ENCODE measurements around the gene OR10J5.

The OR10J5 gene, protein sequence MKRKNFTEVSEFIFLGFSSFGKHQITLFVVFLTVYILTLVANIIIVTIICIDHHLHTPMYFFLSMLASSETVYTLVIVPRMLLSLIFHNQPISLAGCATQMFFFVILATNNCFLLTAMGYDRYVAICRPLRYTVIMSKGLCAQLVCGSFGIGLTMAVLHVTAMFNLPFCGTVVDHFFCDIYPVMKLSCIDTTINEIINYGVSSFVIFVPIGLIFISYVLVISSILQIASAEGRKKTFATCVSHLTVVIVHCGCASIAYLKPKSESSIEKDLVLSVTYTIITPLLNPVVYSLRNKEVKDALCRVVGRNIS

DNA sequence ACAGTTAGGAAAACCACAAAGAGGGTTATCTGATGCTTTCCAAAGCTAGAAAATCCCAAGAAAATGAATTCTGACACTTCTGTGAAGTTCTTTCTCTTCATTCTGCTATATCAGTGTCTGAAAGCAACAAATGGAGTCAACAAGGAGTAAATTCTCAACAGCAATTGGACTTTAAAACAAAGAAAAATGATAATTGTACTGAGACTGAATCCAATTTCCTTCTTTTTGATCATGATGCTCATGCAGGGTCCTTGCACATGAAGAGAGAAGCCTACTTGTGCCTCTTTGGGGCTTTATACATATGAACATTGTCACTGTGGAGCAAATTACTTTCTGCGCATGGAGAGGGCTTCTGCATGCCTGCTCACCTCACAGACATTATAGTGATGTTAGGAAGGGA is at the start of gene OR10J5:
Gene OR10J5, minus strand, starts transcription at position 101 of the 400 bp plus-strand sequence. Its CDS starts 0 bp downstream, at position 101.
- no peak within 1 kb of the TSS for H3K4me3 ChIP-seq (ENCODE audit: low read depth in 1 of 2, low read length in 1 of 2)
- H3K36me3 ChIP-seq, result no peaks in the 10 kb centered on the region
- no peaks in the 10 kb centered on the region for H3K4me1 ChIP-seq (ENCODE audit: control insufficient read depth in 1 of 2, insufficient read depth in 1 of 2, low read depth in 1 of 2, low read length in 1 of 2)
- no peaks in the 10 kb centered on the region for H3K27me3 ChIP-seq
- TF ChIP-seq, protein P1, sequence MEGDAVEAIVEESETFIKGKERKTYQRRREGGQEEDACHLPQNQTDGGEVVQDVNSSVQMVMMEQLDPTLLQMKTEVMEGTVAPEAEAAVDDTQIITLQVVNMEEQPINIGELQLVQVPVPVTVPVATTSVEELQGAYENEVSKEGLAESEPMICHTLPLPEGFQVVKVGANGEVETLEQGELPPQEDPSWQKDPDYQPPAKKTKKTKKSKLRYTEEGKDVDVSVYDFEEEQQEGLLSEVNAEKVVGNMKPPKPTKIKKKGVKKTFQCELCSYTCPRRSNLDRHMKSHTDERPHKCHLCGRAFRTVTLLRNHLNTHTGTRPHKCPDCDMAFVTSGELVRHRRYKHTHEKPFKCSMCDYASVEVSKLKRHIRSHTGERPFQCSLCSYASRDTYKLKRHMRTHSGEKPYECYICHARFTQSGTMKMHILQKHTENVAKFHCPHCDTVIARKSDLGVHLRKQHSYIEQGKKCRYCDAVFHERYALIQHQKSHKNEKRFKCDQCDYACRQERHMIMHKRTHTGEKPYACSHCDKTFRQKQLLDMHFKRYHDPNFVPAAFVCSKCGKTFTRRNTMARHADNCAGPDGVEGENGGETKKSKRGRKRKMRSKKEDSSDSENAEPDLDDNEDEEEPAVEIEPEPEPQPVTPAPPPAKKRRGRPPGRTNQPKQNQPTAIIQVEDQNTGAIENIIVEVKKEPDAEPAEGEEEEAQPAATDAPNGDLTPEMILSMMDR (IDR thresholded peaks at IDR 0.05), result no peak
- H3K9me3 ChIP-seq, result no peaks in the 10 kb centered on the region
- H3K27ac ChIP-seq, result no peak within 1 kb of the TSS

DNA sequence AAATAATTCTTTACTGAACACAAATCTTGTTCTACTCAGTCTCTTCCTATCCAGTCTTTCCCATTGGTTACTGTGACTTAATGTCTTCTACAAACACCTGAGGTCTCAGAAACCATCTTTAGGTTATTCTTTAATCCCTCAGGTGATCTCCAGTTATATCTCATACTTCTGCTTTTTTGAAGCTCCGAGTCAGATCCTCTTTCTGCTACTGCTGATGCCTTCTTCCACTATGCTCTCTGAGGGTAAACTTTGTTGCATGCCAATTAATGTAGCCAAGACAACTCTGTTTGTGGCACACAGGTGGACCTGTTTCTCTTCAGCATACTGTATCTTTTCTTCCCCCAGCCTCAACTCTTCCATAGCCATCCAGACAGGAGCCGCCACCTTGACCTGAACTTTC is 48.7 kb upstream of the OR10J5 start:
- Histone ChIP-seq H3K27ac (no peak overlapping the region), H3K4me1 (ENCODE audit: control insufficient read depth in 1 of 2, insufficient read depth in 1 of 2, low read depth in 1 of 2, low read length in 1 of 2) (no peaks in the 10 kb centered on the region), H3K9me3 (no peaks in the 10 kb centered on the region), H3K36me3 (no peaks in the 10 kb centered on the region), H3K27me3 (no peaks in the 10 kb centered on the region), H3K4me3 (ENCODE audit: low read depth in 1 of 2, low read length in 1 of 2) (no peak overlapping the region)
- TF ChIP-seq, protein P1 (IDR thresholded peaks at IDR 0.05), result no peak

DNA sequence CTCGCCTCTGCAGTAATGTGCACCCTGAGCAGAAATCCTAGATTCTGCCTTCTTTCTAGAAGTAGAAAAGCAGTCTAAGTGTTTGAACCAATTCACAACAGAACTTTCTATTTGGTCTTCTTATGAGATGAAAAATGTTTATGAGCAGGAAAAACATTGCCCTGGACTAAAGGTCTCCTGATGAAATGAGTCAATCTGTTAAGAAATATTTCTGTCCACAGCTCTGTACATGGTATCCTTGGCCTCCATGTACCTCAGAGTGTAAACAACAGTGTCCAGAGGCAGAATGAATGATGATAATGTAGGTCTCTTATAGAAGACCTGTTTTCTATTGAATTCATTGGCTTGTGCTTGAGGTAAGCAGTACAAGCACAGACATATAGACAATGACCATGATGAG is 45.6 kb upstream of the OR10J5 start:
- Histone ChIP-seq H3K4me3 (ENCODE audit: low read depth in 1 of 2, low read length in 1 of 2) (no peak overlapping the region), H3K9me3 (no peaks in the 10 kb centered on the region), H3K27me3 (no peaks in the 10 kb centered on the region), H3K4me1 (ENCODE audit: control insufficient read depth in 1 of 2, insufficient read depth in 1 of 2, low read depth in 1 of 2, low read length in 1 of 2) (no peaks in the 10 kb centered on the region), H3K27ac (no peak overlapping the region), H3K36me3 (no peaks in the 10 kb centered on the region)
- TF ChIP-seq, protein P1 (IDR thresholded peaks at IDR 0.05), result no peak

DNA sequence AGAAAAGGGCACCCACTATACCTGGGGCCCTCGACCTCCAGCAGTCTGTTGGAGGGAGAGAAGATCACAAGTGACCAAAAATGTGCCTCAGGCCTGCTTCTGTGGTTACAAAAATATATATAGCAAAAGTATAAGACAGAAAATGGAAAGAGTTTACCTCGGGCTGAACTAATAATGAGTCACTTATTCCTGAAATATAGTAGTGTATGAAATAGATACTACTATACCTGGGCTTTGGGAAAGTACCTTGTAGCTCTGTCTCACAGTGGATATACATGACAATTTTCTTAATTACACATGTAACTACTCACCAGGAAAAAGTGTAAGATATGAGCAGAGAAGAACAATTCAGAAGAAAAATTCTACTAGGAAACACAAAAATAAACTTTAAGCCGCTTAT is 44.5 kb upstream of the OR10J5 start:
- Histone ChIP-seq H3K36me3 (no peaks in the 10 kb centered on the region), H3K4me3 (ENCODE audit: low read depth in 1 of 2, low read length in 1 of 2) (no peak overlapping the region), H3K27me3 (no peaks in the 10 kb centered on the region), H3K4me1 (ENCODE audit: control insufficient read depth in 1 of 2, insufficient read depth in 1 of 2, low read depth in 1 of 2, low read length in 1 of 2) (no peaks in the 10 kb centered on the region), H3K9me3 (no peaks in the 10 kb centered on the region), H3K27ac (no peak overlapping the region)
- TF ChIP-seq, protein P1 (IDR thresholded peaks at IDR 0.05), result no peak

DNA sequence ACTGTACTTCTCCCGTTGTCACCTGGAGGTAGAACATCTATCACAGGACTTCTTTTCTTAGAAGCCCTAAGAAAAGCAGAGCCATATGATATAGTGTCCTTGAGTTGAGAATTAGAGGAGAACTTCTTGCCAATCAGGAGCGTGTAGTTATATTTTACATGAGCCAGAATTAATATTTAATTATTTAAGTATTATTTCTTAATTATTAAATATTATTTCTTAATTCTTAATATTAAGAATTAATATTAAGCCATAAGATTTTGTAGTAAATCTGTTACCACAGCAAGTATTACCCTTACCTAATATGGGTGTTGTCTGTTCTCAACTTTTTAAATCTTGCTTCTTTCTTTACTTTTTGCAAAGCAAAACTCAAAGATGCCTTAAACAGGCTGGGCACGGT is 41.6 kb upstream of the OR10J5 start:
- Histone ChIP-seq H3K27me3 (no peaks in the 10 kb centered on the region), H3K4me3 (ENCODE audit: low read depth in 1 of 2, low read length in 1 of 2) (no peak overlapping the region), H3K36me3 (no peaks in the 10 kb centered on the region), H3K4me1 (ENCODE audit: control insufficient read depth in 1 of 2, insufficient read depth in 1 of 2, low read depth in 1 of 2, low read length in 1 of 2) (no peaks in the 10 kb centered on the region), H3K27ac (no peak overlapping the region), H3K9me3 (no peaks in the 10 kb centered on the region)
- TF ChIP-seq, protein P1 (IDR thresholded peaks at IDR 0.05), result no peak
